Astrocyte (in vitro differentiated cells and primary cell): ENCODE results near the gene WHRN. TPM values are rescaled to one million over a fixed set of nuclear protein-coding genes. Genes with fewer than 3 reads are reported as not detected.

ENCODE experiments used
- DNase-seq: peaks from one replicate; pipeline ENCODE4 v3.0.0-alpha.2; 2010; ENCODE audit warnings: low read depth
- FAIRE-seq: peaks from 2 replicates; lab custom pipeline; 2011; peaks lifted over from hg19 to GRCh38; lab: Jason Lieb, UNC
- H2AFZ ChIP-seq: 2 replicates; pipeline ENCODE4 v1.6.0; 2012; ENCODE audit warnings: low read depth, low read length, inconsistent platforms
- H3K27ac ChIP-seq: 2 replicates; pipeline ENCODE4 v1.5.1; 2011; ENCODE audit warnings: low read depth, low read length, inconsistent platforms
- H3K27me3 ChIP-seq: 2 replicates; pipeline ENCODE4 v1.6.0; 2011; ENCODE audit warnings: low read length, inconsistent platforms; ENCODE audit not compliant: insufficient read depth
- H3K36me3 ChIP-seq: 2 replicates; pipeline ENCODE4 v1.5.1; 2011; ENCODE audit warnings: low read length, inconsistent platforms; ENCODE audit not compliant: insufficient read depth
- H3K4me1 ChIP-seq: 2 replicates; pipeline ENCODE4 v1.5.1; 2011; ENCODE audit warnings: low read length, inconsistent platforms; ENCODE audit not compliant: insufficient read depth
- H3K4me2 ChIP-seq: 2 replicates; pipeline ENCODE4 v1.6.0; 2012; ENCODE audit warnings: low read length, inconsistent platforms
- H3K4me3 ChIP-seq: 2 replicates; pipeline ENCODE4 v1.5.1; 2011; ENCODE audit warnings: low read depth, mild to moderate bottlenecking, low read length, inconsistent platforms; ENCODE audit not compliant: insufficient read depth
- H3K79me2 ChIP-seq: 2 replicates; pipeline ENCODE4 v1.6.0; 2012; ENCODE audit warnings: mild to moderate bottlenecking, low read length, inconsistent platforms; ENCODE audit not compliant: insufficient read depth
- H3K9ac ChIP-seq: 2 replicates; pipeline ENCODE4 v1.6.0; 2012; ENCODE audit warnings: mild to moderate bottlenecking, low read length, inconsistent platforms
- H3K9me3 ChIP-seq: 2 replicates; pipeline ENCODE4 v1.5.1; 2012; ENCODE audit warnings: low read depth, mild to moderate bottlenecking, low read length, inconsistent platforms; ENCODE audit not compliant: insufficient read depth
- H4K20me1 ChIP-seq: 2 replicates; pipeline ENCODE4 v1.6.0; 2012; ENCODE audit warnings: low read length, inconsistent platforms; ENCODE audit not compliant: insufficient read depth
- H3K27ac Mint-ChIP-seq: one replicate; pipeline ENCODE4 v1.8.0; 2021; ENCODE audit warnings: mild to moderate bottlenecking, mixed read lengths; ENCODE audit not compliant: unreplicated experiment
- H3K27me3 Mint-ChIP-seq: one replicate; pipeline ENCODE4 v1.8.0; 2021; ENCODE audit warnings: low read depth, mixed read lengths; ENCODE audit not compliant: unreplicated experiment
- H3K36me3 Mint-ChIP-seq: one replicate; pipeline ENCODE4 v1.8.0; 2021; ENCODE audit warnings: low read depth, mixed read lengths; ENCODE audit not compliant: unreplicated experiment
- H3K4me1 Mint-ChIP-seq: one replicate; pipeline ENCODE4 v1.8.0; 2021; ENCODE audit warnings: low read depth, mixed read lengths; ENCODE audit not compliant: unreplicated experiment
- H3K4me3 Mint-ChIP-seq: one replicate; pipeline ENCODE4 v1.8.0; 2021; ENCODE audit warnings: mild to moderate bottlenecking, moderate library complexity, mixed read lengths; ENCODE audit not compliant: unreplicated experiment
- H3K9me3 Mint-ChIP-seq: one replicate; pipeline ENCODE4 v1.8.0; 2021; ENCODE audit warnings: mild to moderate bottlenecking, mixed read lengths; ENCODE audit not compliant: unreplicated experiment
- EZH2 ChIP-seq: IDR thresholded peaks from 2 replicates; pipeline ENCODE4 v1.6.1; 2012; ENCODE audit warnings: mild to moderate bottlenecking, low read length, inconsistent platforms; ENCODE audit not compliant: insufficient read depth
- total RNA-seq: library from RNA; stranded (reverse); gene quantifications from 2 replicates; pipeline ENCODE4 v1.2.1, GENCODE V29; 2021
- TF ChIP-seq, protein P1 (sequence below): IDR thresholded peaks from 2 replicates; pipeline ENCODE4 v1.5.1; 2011; ENCODE audit warnings: low read depth, mild to moderate bottlenecking, inconsistent platforms, low read length, moderate library complexity; ENCODE audit not compliant: insufficient read depth

WHRN gene
- total RNA-seq, 1 donor from 2014 or later, result 10.2 TPM

GRCh38 chr9:114427644-114428043 lies 77.6 kb downstream of the WHRN start:
- Histone ChIP-seq H2AFZ (no peak overlapping the region), H3K9ac (no peak overlapping the region), H3K27ac (no peak overlapping the region), H3K4me3 (no peak overlapping the region), H3K4me2 (no peak overlapping the region), H3K36me3 (no peaks in the 10 kb centered on the region), H3K79me2 (no peaks in the 10 kb centered on the region), H3K9me3 (no peaks in the 10 kb centered on the region), H3K4me1 (no peaks in the 10 kb centered on the region), H4K20me1 (peaks cover under 1% of the 10 kb centered on the region), H3K27me3 (peaks cover 46% of the 10 kb centered on the region)
- peaks cover 55% of the 10 kb centered on the region for H3K27me3 Mint-ChIP-seq
- H3K4me3 Mint-ChIP-seq, result no peak overlapping the region
- no peak overlapping the region for H3K27ac Mint-ChIP-seq
- no peak for TF ChIP-seq EZH2
- TF ChIP-seq, protein P1, sequence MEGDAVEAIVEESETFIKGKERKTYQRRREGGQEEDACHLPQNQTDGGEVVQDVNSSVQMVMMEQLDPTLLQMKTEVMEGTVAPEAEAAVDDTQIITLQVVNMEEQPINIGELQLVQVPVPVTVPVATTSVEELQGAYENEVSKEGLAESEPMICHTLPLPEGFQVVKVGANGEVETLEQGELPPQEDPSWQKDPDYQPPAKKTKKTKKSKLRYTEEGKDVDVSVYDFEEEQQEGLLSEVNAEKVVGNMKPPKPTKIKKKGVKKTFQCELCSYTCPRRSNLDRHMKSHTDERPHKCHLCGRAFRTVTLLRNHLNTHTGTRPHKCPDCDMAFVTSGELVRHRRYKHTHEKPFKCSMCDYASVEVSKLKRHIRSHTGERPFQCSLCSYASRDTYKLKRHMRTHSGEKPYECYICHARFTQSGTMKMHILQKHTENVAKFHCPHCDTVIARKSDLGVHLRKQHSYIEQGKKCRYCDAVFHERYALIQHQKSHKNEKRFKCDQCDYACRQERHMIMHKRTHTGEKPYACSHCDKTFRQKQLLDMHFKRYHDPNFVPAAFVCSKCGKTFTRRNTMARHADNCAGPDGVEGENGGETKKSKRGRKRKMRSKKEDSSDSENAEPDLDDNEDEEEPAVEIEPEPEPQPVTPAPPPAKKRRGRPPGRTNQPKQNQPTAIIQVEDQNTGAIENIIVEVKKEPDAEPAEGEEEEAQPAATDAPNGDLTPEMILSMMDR, result no peak
- H3K4me1 Mint-ChIP-seq, result no peaks in the 10 kb centered on the region
- FAIRE-seq (no peak), DNase-seq (no peak)
- no peaks in the 10 kb centered on the region for H3K9me3 Mint-ChIP-seq
- peaks cover 16% of the 10 kb centered on the region for H3K36me3 Mint-ChIP-seq

DNA sequence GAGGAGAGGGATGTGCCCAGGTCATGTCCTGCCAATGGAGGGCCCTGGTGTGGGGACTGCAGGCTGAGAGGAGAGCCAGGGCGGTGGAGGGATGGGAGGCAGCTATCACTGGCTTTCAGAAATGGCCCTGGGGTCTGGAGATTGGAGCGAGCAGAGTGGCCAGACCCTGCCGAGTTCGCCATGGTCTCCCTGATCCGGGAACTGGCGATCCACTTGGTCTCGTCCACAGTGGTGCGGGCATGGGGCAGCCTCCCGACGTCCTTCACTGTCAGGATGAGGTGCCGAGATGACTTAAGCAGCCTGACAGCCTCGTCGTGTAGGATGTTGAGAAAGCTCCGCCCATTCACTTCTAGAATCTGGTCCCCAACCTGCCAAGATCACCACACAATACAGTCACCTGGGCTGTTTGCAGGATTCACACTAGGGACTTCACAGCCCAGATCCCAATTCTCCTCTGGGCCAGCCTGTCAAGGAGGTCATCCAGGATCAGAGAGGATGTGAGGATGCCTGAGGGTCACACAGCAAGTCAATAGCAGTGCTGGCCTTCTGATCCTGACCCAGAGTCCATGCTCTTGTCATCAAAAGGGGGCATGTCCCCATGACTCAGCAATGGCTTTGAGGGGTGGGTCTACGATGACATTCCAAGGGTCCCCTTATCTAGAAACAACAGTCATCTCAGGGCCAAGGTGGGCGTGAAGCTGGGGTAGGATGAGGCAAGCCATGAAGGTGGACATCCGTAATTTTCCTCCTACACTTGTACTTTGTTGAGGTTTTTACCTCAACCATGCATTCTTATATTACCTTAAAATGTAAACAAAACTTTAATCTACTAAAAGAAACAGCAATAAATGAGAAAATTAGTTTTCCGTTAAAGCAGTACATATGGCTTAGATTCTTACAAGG lies 79.0 kb downstream of the WHRN start:
- H3K9me3 Mint-ChIP-seq, result peaks cover 2% of the 10 kb centered on the region
- Histone ChIP-seq H3K9me3 (no peaks in the 10 kb centered on the region), H3K4me1 (no peaks in the 10 kb centered on the region), H3K4me2 (no peak overlapping the region), H4K20me1 (no peaks in the 10 kb centered on the region), H3K27ac (no peak overlapping the region), H2AFZ (no peak overlapping the region), H3K79me2 (no peaks in the 10 kb centered on the region), H3K27me3 (peaks cover 50% of the 10 kb centered on the region), H3K36me3 (no peaks in the 10 kb centered on the region), H3K9ac (no peak overlapping the region), H3K4me3 (no peak overlapping the region)
- H3K27ac Mint-ChIP-seq, result no peak overlapping the region
- H3K36me3 Mint-ChIP-seq, result peaks cover 20% of the 10 kb centered on the region
- TF ChIP-seq, protein P1, result no peak
- TF ChIP-seq EZH2, result no peak
- DNase-seq, result no peak
- peaks cover 2% of the 10 kb centered on the region for H3K4me1 Mint-ChIP-seq
- no peak for FAIRE-seq
- H3K27me3 Mint-ChIP-seq, result peaks cover 52% of the 10 kb centered on the region
- H3K4me3 Mint-ChIP-seq, result no peak overlapping the region

DNA sequence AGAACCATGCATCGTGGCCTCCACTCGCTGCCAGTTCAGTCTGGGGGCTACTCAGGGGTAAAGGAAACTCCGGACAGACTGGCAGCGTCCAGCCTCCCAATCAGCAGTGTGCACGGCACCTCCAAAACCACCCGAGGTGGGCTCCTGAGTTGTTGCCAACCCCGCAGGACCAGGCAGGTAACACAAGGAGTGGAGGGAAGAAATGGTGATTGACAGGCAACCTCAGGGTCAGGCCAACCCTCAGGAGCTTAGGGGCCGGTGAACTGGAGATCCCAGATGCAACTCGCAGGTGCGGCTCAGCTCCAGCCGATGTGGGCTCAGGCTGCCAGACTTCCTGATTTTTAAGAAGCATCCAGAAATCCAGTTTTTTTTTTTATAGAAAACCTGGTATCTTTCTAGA lies 80.1 kb downstream of the WHRN start:
- no peak overlapping the region for H3K4me3 Mint-ChIP-seq
- no peaks in the 10 kb centered on the region for H3K4me1 ChIP-seq
- peaks cover 22% of the 10 kb centered on the region for H3K36me3 Mint-ChIP-seq
- no peak overlapping the region for H3K9ac ChIP-seq
- no peak overlapping the region for H2AFZ ChIP-seq
- no peak overlapping the region for H3K4me2 ChIP-seq
- peaks cover 2% of the 10 kb centered on the region for H3K4me1 Mint-ChIP-seq
- no peaks in the 10 kb centered on the region for H3K79me2 ChIP-seq
- H3K27me3 ChIP-seq, result peaks cover 43% of the 10 kb centered on the region
- H3K27me3 Mint-ChIP-seq, result peaks cover 47% of the 10 kb centered on the region
- H3K36me3 ChIP-seq, result no peaks in the 10 kb centered on the region
- H3K27ac ChIP-seq, result no peak overlapping the region
- no peaks in the 10 kb centered on the region for H3K9me3 ChIP-seq
- TF ChIP-seq EZH2, result no peak
- TF ChIP-seq, protein P1, result no peak
- DNase-seq (no peak), FAIRE-seq (no peak)
- H3K4me3 ChIP-seq, result no peak overlapping the region
- H3K9me3 Mint-ChIP-seq, result peaks cover 2% of the 10 kb centered on the region
- H3K27ac Mint-ChIP-seq, result no peak overlapping the region
- H4K20me1 ChIP-seq, result no peaks in the 10 kb centered on the region
